Measurements from ENCODE around the gene EVI2B. TPM values are rescaled to one million over a fixed set of nuclear protein-coding genes. Genes with fewer than 3 reads are reported as not detected.

Gene EVI2B
- total RNA-seq, 1 donor from 2014 or later: not detected

- Histone ChIP-seq H3K27ac (no peak overlapping the region), H4K20me1 (ENCODE audit: low read depth) (no peaks in the 10 kb centered on the region), H3K4me3 (no peak overlapping the region), H3K4me1 (peaks cover 7% of the 10 kb centered on the region), H3K27me3 (no peaks in the 10 kb centered on the region), H3K4me2 (no peak overlapping the region), H3K79me2 (ENCODE audit: low read depth) (no peaks in the 10 kb centered on the region), H3K36me3 (no peaks in the 10 kb centered on the region), H3K9me3 (ENCODE audit: low read depth) (no peaks in the 10 kb centered on the region), H2AFZ (replicated peaks) (no peak overlapping the region), H3K9ac (no peak overlapping the region), H3F3A (ENCODE audit: low read depth) (peaks cover 7% of the 10 kb centered on the region)
- Mint-ChIP-seq H3K27me3 (ENCODE audit: insufficient read depth, low read depth) (no peaks in the 10 kb centered on the region), H3K9me3 (no peaks in the 10 kb centered on the region), H3K4me3 (no peak overlapping the region), H3K27ac (no peak overlapping the region), H3K36me3 (peaks cover under 1% of the 10 kb centered on the region), H3K4me1 (no peaks in the 10 kb centered on the region)
- no peak for DNase-seq (ENCODE audit: low spot score)
- TF ChIP-seq CTCF (IDR thresholded peaks at IDR 0.05) (no peak), EZH2 (IDR thresholded peaks at IDR 0.05) (no peak), EZH2phosphoT487 (IDR thresholded peaks at IDR 0.05) (no peak)
Measured at GRCh38 chr17:31320791-31321190, 6.9 kb upstream of the EVI2B start.

GRCh38 chr17:31320241-31320640, 6.4 kb upstream of the EVI2B start:
- TF ChIP-seq EZH2phosphoT487 (IDR thresholded peaks at IDR 0.05) (no peak), EZH2 (IDR thresholded peaks at IDR 0.05) (no peak), CTCF (IDR thresholded peaks at IDR 0.05) (no peak)
- no peaks in the 10 kb centered on the region for H3K9me3 Mint-ChIP-seq
- Histone ChIP-seq H3K4me1 (peaks cover 7% of the 10 kb centered on the region), H3K27ac (no peak overlapping the region), H3K79me2 (ENCODE audit: low read depth) (no peaks in the 10 kb centered on the region), H3K27me3 (no peaks in the 10 kb centered on the region), H3K9me3 (ENCODE audit: low read depth) (no peaks in the 10 kb centered on the region), H3K4me3 (no peak overlapping the region), H4K20me1 (ENCODE audit: low read depth) (no peaks in the 10 kb centered on the region), H3K4me2 (no peak overlapping the region), H3K9ac (no peak overlapping the region), H3K36me3 (no peaks in the 10 kb centered on the region), H2AFZ (replicated peaks) (no peak overlapping the region), H3F3A (ENCODE audit: low read depth) (peaks cover 7% of the 10 kb centered on the region)
- no peaks in the 10 kb centered on the region for H3K27me3 Mint-ChIP-seq (ENCODE audit: insufficient read depth, low read depth)
- H3K36me3 Mint-ChIP-seq: no peaks in the 10 kb centered on the region
- no peak for DNase-seq (ENCODE audit: low spot score)
- H3K4me3 Mint-ChIP-seq: no peak overlapping the region
- H3K27ac Mint-ChIP-seq: no peak overlapping the region
- no peaks in the 10 kb centered on the region for H3K4me1 Mint-ChIP-seq

GRCh38 chr17:31318851-31319661, 5.2 kb upstream of the EVI2B start:
- Histone ChIP-seq H4K20me1 (ENCODE audit: low read depth) (no peaks in the 10 kb centered on the region), H3K36me3 (no peaks in the 10 kb centered on the region), H3K4me1 (peaks cover 7% of the 10 kb centered on the region), H2AFZ (replicated peaks) (no peak overlapping the region), H3K79me2 (ENCODE audit: low read depth) (no peaks in the 10 kb centered on the region), H3K9me3 (ENCODE audit: low read depth) (no peaks in the 10 kb centered on the region), H3K4me2 (no peak overlapping the region), H3K4me3 (no peak overlapping the region), H3F3A (ENCODE audit: low read depth) (peaks cover 7% of the 10 kb centered on the region), H3K9ac (no peak overlapping the region), H3K27ac (no peak overlapping the region), H3K27me3 (no peaks in the 10 kb centered on the region)
- peaks cover 3% of the 10 kb centered on the region for H3K36me3 Mint-ChIP-seq
- TF ChIP-seq EZH2 (IDR thresholded peaks at IDR 0.05) (no peak), CTCF (IDR thresholded peaks at IDR 0.05) (no peak), EZH2phosphoT487 (IDR thresholded peaks at IDR 0.05) (no peak)
- no peaks in the 10 kb centered on the region for H3K4me1 Mint-ChIP-seq
- H3K27ac Mint-ChIP-seq: no peak overlapping the region
- DNase-seq (ENCODE audit: low spot score): no peak
- no peak overlapping the region for H3K4me3 Mint-ChIP-seq
- no peaks in the 10 kb centered on the region for H3K27me3 Mint-ChIP-seq (ENCODE audit: insufficient read depth, low read depth)
- H3K9me3 Mint-ChIP-seq: no peaks in the 10 kb centered on the region
